ENCODE results near the gene ZFPM1.

DNA sequence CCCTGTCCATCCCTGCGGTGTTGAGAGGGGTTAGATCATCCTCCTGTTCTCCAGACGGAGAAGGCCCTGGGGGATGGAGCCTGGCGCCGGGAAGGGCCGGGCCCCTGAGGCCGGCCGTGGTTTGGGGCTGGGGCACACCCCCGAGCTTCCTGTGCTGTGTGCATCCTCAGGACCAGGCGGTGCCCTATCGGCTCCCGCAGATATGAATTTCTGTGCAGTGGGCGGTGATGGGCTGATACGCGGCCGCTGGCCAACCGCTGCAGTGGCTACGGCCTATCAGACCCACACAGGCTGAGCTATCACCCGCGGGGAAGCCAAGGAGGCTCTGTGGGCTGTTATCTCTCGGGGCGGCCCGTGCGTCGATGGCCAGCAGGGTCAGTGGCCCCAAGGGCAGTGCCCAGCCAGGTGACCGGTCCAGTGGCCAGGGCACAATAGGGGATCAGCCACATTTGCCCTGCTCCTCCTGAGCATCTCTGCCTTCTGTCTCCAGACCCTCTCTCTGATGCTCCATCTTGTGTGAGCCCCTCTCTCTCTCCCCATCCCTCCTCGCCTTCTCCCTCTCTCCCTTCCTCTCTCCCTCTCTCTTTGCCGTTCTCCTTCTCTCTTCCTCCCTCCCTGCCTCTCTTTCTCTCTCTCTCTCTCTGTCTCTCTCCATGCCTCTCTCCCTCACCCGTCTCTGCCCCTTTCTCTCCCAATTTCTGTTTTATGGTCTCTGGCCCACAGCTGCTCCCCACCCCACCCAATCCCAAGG is 38.7 kb downstream of the ZFPM1 start:
- TF ChIP-seq YY1 (IDR thresholded peaks at IDR 0.05; ENCODE audit: extremely low read depth, insufficient replicate concordance, low read depth, low read length), result no peak
- no peak for TF ChIP-seq CTCF (IDR thresholded peaks at IDR 0.05 in 2 of 3, conservative IDR thresholded peaks at IDR 0.05 in 1 of 3; ENCODE audit: borderline replicate concordance in 1 of 3, insufficient read depth in 1 of 3, low read depth in 2 of 3, low read length in 2 of 3)
- TF ChIP-seq POLR2A (IDR thresholded peaks at IDR 0.05; ENCODE audit: borderline replicate concordance, extremely low read depth, insufficient read depth, insufficient read length), result no peak

All from HCT116 (cell line).